Liver (tissue), 9 donors: ENCODE data around the gene TRIP6. TPM values are rescaled to one million over a fixed set of nuclear protein-coding genes. Genes with fewer than 3 reads are reported as not detected.

Experiments used
- DNase-seq: peaks from one replicate; pipeline ENCODE4 v3.0.0-alpha.2; 2017; ENCODE audit warnings: low spot score
- H3K27ac ChIP-seq, 2 donors: one replicate each; pipeline ENCODE4 v1.7.0; 2013; ENCODE audit warnings: inconsistent platforms in 2 of 2, low read length in 2 of 2, control low read depth in 1 of 2, low read depth in 1 of 2, mild to moderate bottlenecking in 1 of 2
- H3K27me3 ChIP-seq, 4 donors: one replicate each; pipeline versions ENCODE4 v1.6.1 to v1.7.0; 2013; ENCODE audit warnings: low read length in 3 of 4, inconsistent platforms in 1 of 4, mild to moderate bottlenecking in 1 of 4, moderate library complexity in 1 of 4; ENCODE audit not compliant: control insufficient read depth in 4 of 4, insufficient read depth in 4 of 4
- H3K36me3 ChIP-seq, 4 donors: one replicate each; pipeline versions ENCODE4 v1.6.1 to v1.7.0; 2013; ENCODE audit warnings: low read length in 3 of 4, mild to moderate bottlenecking in 3 of 4, low read depth in 1 of 4, moderate library complexity in 1 of 4; ENCODE audit not compliant: control insufficient read depth in 4 of 4, insufficient read depth in 3 of 4
- H3K4me1 ChIP-seq, 4 donors: one replicate each; pipeline versions ENCODE4 v1.6.1 to v1.7.0; 2013; ENCODE audit warnings: low read length in 3 of 4, mild to moderate bottlenecking in 3 of 4, moderate library complexity in 1 of 4; ENCODE audit not compliant: control insufficient read depth in 4 of 4, insufficient read depth in 4 of 4
- H3K4me3 ChIP-seq, 3 donors: one replicate each; pipeline versions ENCODE4 v1.6.1 to v1.7.0; 2013; ENCODE audit warnings: low read length in 3 of 3, control low read depth in 1 of 3, low read depth in 1 of 3, mild to moderate bottlenecking in 1 of 3
- H3K9ac ChIP-seq, 2 donors: one replicate each; pipeline ENCODE4 v1.7.0; 2013; ENCODE audit warnings: low read length in 2 of 2, mild to moderate bottlenecking in 2 of 2, moderate library complexity in 2 of 2, control low read depth in 1 of 2, low read depth in 1 of 2
- H3K9me3 ChIP-seq, 4 donors: one replicate each; pipeline versions ENCODE4 v1.6.1 to v1.7.0; 2013; ENCODE audit warnings: low read length in 3 of 4; ENCODE audit not compliant: control insufficient read depth in 4 of 4
- EGR1 ChIP-seq, 2 donors: IDR thresholded peaks; 2 replicates each; pipeline ENCODE4 v1.6.1; 2016 to 2018; ENCODE audit warnings: antibody characterized with exemption in 2 of 2, low read depth in 2 of 2
- FOXA1 ChIP-seq: IDR thresholded peaks from 2 replicates; pipeline ENCODE4 v1.6.1; 2016; ENCODE audit warnings: antibody characterized with exemption
- FOXA2 ChIP-seq: IDR thresholded peaks from 2 replicates; pipeline ENCODE4 v1.6.1; 2016; ENCODE audit warnings: antibody characterized with exemption
- GABPA ChIP-seq, 2 donors: IDR thresholded peaks in 1 of 2; conservative IDR thresholded peaks in 1 of 2; 2 replicates each; pipeline ENCODE4 v1.6.1; 2016; ENCODE audit warnings: antibody characterized with exemption in 2 of 2, mild to moderate bottlenecking in 1 of 2, moderate library complexity in 1 of 2
- HNF4A ChIP-seq, 2 donors: conservative IDR thresholded peaks; 2 replicates each; pipeline ENCODE4 v1.6.1; 2016; ENCODE audit warnings: antibody characterized with exemption in 2 of 2, mild to moderate bottlenecking in 2 of 2
- HNF4G ChIP-seq: IDR thresholded peaks from 2 replicates; pipeline ENCODE4 v1.6.1; 2016; ENCODE audit warnings: antibody characterized with exemption
- JUND ChIP-seq, 2 donors: IDR thresholded peaks; 2 replicates each; pipeline ENCODE4 v1.6.1; 2016; ENCODE audit warnings: antibody characterized with exemption in 2 of 2
- NR2F2 ChIP-seq: IDR thresholded peaks from 2 replicates; pipeline ENCODE4 v1.6.1; 2016; ENCODE audit warnings: antibody characterized with exemption
- RAD21 ChIP-seq, 2 donors: IDR thresholded peaks; 2 replicates each; pipeline ENCODE4 v1.6.1; 2016; ENCODE audit warnings: antibody characterized with exemption in 2 of 2, mild to moderate bottlenecking in 2 of 2
- RXRA ChIP-seq, 2 donors: IDR thresholded peaks; 2 replicates each; pipeline ENCODE4 v1.6.1; 2017 to 2018; ENCODE audit warnings: antibody characterized with exemption in 2 of 2, mild to moderate bottlenecking in 1 of 2
- SP1 ChIP-seq: IDR thresholded peaks from 2 replicates; pipeline ENCODE4 v1.6.1; 2018; ENCODE audit warnings: antibody characterized with exemption, mild to moderate bottlenecking
- TAF1 ChIP-seq: conservative IDR thresholded peaks from 2 replicates; pipeline ENCODE4 v1.6.1; 2016; ENCODE audit warnings: antibody characterized with exemption, mild to moderate bottlenecking
- YY1 ChIP-seq: IDR thresholded peaks from 2 replicates; pipeline ENCODE4 v1.6.1; 2016; ENCODE audit warnings: antibody characterized with exemption, mild to moderate bottlenecking
- WGBS: extraction: QIAGEN DNeasy Blood & Tissue Kit; methylation state at CpG from one replicate; pipeline ENCODE4 v1.1.7; 2013; 5-methylcytosine and 5-hydroxymethylcytosine counted together
- polyA plus RNA-seq, 2 donors: library from polyadenylated mRNA; stranded (reverse) in 1 of 2; unstranded in 1 of 2; fragments of 200-250 nt in 1 of 2; fragments of >200 nt in 1 of 2; fragmentation: Nextera tagmentation in 1 of 2; extraction: Ambion mirVana in 1 of 2; gene quantifications; one replicate each; pipeline versions ENCODE4 v1.2.1 to v1.2.3, GENCODE V29; 2013 to 2015
- total RNA-seq, 2 donors: library from RNA; depleted of rRNA; stranded (reverse); fragments of >200 nt; gene quantifications; one replicate each; pipeline ENCODE4 v1.2.3, GENCODE V29; 2014
- TF ChIP-seq, protein P1 (sequence below): fragments of 150-350 bp; IDR thresholded peaks from 2 replicates; pipeline ENCODE4 v1.5.1; 2017; ENCODE audit warnings: improper control_type of control experiment, low read depth, low read length; ENCODE audit not compliant: missing input control
- TF ChIP-seq, protein P2 (sequence below): IDR thresholded peaks from 2 replicates; pipeline ENCODE4 v1.6.1; 2016; ENCODE audit warnings: antibody characterized with exemption, mild to moderate bottlenecking
- TF ChIP-seq, protein P3 (sequence below): IDR thresholded peaks from 2 replicates; pipeline ENCODE4 v1.6.1; 2016; ENCODE audit warnings: antibody characterized with exemption
- TF ChIP-seq, protein P4 (sequence below): IDR thresholded peaks from 2 replicates; pipeline ENCODE4 v1.6.1; 2016; ENCODE audit warnings: antibody characterized with exemption
- donor health status: healthy.
- donor health status: healthy.
- donor health status: healthy.
- donor health status: healthy.
- donor health status: healthy.

The TRIP6 gene
- total and polyA plus RNA-seq, 4 donors, result 14.6 to 30.7 (median 18.1) TPM

DNA sequence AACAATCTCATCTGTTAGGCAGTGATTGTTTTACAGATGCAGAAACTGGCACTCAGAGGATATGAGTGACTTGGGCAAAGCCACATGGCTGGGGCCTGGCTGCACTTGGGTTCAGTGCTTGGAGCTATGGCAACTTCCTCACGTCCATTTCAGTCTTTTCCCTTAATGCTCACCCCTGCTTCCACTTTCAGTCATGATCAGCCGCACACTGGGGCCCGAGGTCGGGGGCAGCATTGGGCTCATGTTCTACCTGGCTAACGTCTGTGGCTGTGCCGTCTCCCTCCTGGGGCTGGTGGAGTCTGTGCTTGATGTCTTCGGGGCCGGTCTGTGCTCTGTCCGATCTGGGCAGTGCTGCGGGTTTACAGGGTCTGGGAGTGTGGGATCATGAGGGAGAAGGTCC, 11.7 kb upstream of the TRIP6 start (continued):
- TF ChIP-seq HNF4A (conservative IDR thresholded peaks at IDR 0.05), result no peak
- TF ChIP-seq RAD21 (IDR thresholded peaks at IDR 0.05), result no peak
- no peak for TF ChIP-seq GABPA (IDR thresholded peaks at IDR 0.05 in 1 of 2, conservative IDR thresholded peaks at IDR 0.05 in 1 of 2)
- TF ChIP-seq, protein P1, sequence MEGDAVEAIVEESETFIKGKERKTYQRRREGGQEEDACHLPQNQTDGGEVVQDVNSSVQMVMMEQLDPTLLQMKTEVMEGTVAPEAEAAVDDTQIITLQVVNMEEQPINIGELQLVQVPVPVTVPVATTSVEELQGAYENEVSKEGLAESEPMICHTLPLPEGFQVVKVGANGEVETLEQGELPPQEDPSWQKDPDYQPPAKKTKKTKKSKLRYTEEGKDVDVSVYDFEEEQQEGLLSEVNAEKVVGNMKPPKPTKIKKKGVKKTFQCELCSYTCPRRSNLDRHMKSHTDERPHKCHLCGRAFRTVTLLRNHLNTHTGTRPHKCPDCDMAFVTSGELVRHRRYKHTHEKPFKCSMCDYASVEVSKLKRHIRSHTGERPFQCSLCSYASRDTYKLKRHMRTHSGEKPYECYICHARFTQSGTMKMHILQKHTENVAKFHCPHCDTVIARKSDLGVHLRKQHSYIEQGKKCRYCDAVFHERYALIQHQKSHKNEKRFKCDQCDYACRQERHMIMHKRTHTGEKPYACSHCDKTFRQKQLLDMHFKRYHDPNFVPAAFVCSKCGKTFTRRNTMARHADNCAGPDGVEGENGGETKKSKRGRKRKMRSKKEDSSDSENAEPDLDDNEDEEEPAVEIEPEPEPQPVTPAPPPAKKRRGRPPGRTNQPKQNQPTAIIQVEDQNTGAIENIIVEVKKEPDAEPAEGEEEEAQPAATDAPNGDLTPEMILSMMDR, result no peak
- TF ChIP-seq SP1, result no peak

DNA sequence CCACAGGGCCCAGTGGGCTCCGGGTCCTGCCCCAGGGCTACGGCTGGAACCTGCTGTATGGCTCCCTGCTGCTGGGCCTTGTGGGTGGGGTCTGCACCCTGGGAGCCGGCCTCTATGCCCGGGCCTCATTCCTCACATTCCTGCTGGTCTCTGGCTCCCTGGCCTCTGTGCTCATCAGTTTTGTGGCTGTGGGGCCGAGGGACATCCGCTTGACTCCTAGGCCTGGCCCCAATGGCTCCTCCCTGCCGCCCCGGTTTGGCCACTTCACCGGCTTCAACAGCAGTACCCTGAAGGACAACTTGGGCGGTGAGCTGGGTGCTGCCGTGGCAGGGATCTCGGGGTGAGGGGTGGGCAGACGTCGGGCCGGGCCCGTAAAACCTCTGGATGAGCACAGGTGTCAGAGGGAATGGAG, 10.3 kb upstream of the TRIP6 start:
- Histone ChIP-seq H3K27ac (no peak overlapping the region), H3K9ac (no peak overlapping the region), H3K4me3 (no peak overlapping the region), H3K4me1 (peaks cover 7 to 14% (median 11%) of the 10 kb centered on the region in 4 donors), H3K9me3 (no peaks in the 10 kb centered on the region), H3K36me3 (peaks cover 0 to 3% (median 2%) of the 10 kb centered on the region in 4 donors), H3K27me3 (no peaks in the 10 kb centered on the region)
- no peak for DNase-seq
- WGBS, result 93% methylated on average over 16 of the region's 16 CpGs
- TF ChIP-seq HNF4G (no peak), HNF4A (conservative IDR thresholded peaks at IDR 0.05) (no peak), TAF1 (no peak), FOXA2 (no peak), FOXA1 (no peak), RXRA (IDR thresholded peaks at IDR 0.05) (no peak), RAD21 (IDR thresholded peaks at IDR 0.05) (no peak), SP1 (no peak), YY1 (no peak), EGR1 (IDR thresholded peaks at IDR 0.05; ENCODE audit: low read depth in 2 of 2) (no peak), JUND (IDR thresholded peaks at IDR 0.05) (no peak), NR2F2 (no peak)
- TF ChIP-seq, protein P2, sequence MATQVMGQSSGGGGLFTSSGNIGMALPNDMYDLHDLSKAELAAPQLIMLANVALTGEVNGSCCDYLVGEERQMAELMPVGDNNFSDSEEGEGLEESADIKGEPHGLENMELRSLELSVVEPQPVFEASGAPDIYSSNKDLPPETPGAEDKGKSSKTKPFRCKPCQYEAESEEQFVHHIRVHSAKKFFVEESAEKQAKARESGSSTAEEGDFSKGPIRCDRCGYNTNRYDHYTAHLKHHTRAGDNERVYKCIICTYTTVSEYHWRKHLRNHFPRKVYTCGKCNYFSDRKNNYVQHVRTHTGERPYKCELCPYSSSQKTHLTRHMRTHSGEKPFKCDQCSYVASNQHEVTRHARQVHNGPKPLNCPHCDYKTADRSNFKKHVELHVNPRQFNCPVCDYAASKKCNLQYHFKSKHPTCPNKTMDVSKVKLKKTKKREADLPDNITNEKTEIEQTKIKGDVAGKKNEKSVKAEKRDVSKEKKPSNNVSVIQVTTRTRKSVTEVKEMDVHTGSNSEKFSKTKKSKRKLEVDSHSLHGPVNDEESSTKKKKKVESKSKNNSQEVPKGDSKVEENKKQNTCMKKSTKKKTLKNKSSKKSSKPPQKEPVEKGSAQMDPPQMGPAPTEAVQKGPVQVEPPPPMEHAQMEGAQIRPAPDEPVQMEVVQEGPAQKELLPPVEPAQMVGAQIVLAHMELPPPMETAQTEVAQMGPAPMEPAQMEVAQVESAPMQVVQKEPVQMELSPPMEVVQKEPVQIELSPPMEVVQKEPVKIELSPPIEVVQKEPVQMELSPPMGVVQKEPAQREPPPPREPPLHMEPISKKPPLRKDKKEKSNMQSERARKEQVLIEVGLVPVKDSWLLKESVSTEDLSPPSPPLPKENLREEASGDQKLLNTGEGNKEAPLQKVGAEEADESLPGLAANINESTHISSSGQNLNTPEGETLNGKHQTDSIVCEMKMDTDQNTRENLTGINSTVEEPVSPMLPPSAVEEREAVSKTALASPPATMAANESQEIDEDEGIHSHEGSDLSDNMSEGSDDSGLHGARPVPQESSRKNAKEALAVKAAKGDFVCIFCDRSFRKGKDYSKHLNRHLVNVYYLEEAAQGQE, result no peak
- TF ChIP-seq, protein P1, result no peak
- TF ChIP-seq, protein P3, sequence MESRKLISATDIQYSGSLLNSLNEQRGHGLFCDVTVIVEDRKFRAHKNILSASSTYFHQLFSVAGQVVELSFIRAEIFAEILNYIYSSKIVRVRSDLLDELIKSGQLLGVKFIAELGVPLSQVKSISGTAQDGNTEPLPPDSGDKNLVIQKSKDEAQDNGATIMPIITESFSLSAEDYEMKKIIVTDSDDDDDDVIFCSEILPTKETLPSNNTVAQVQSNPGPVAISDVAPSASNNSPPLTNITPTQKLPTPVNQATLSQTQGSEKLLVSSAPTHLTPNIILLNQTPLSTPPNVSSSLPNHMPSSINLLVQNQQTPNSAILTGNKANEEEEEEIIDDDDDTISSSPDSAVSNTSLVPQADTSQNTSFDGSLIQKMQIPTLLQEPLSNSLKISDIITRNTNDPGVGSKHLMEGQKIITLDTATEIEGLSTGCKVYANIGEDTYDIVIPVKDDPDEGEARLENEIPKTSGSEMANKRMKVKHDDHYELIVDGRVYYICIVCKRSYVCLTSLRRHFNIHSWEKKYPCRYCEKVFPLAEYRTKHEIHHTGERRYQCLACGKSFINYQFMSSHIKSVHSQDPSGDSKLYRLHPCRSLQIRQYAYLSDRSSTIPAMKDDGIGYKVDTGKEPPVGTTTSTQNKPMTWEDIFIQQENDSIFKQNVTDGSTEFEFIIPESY, result no peak
- TF ChIP-seq, protein P4, sequence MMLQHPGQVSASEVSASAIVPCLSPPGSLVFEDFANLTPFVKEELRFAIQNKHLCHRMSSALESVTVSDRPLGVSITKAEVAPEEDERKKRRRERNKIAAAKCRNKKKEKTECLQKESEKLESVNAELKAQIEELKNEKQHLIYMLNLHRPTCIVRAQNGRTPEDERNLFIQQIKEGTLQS, result no peak
